ENCODE data around the gene MYO1B.

The MYO1B gene

GRCh38 chr2:191264647-191265081, 19.5 kb downstream of the MYO1B start:
- no peak for DNase-seq

GRCh38 chr2:191265311-191266170, 20.3 kb downstream of the MYO1B start:
- DNase-seq, result peak; percentile 63

- DNase-seq, result no peak
These were observed 21.0 kb downstream of the MYO1B start for GRCh38 chr2:191266201-191266600.

GRCh38 chr2:191268596-191268995, 23.4 kb downstream of the MYO1B start:
- DNase-seq, result no peak

- no peak for DNase-seq
These were observed 25.3 kb downstream of the MYO1B start for GRCh38 chr2:191270306-191271161.

GRCh38 chr2:191272064-191272463, 26.9 kb downstream of the MYO1B start:
- no peak for DNase-seq

- no peak for DNase-seq
These were observed 29.2 kb downstream of the MYO1B start for GRCh38 chr2:191274413-191274815.

GRCh38 chr2:191276792-191277465, 31.7 kb downstream of the MYO1B start:
- no peak for DNase-seq

GRCh38 chr2:191280290-191280689, 35.1 kb downstream of the MYO1B start:
- no peak for DNase-seq

GRCh38 chr2:191280834-191281756, 35.9 kb downstream of the MYO1B start:
- DNase-seq, result no peak

GRCh38 chr2:191285252-191285651, 40.0 kb downstream of the MYO1B start:
- no peak for DNase-seq

- DNase-seq, result no peak
These were observed 42.6 kb downstream of the MYO1B start for GRCh38 chr2:191287820-191288219.

- no peak for DNase-seq
These were observed 43.8 kb downstream of the MYO1B start for GRCh38 chr2:191289049-191289448.

- no peak for DNase-seq
These were observed 46.3 kb downstream of the MYO1B start for GRCh38 chr2:191291471-191291870.

- no peak for DNase-seq
These were observed 47.7 kb downstream of the MYO1B start for GRCh38 chr2:191292869-191293268.

- DNase-seq, result no peak
These were observed 49.9 kb downstream of the MYO1B start for GRCh38 chr2:191295088-191295487.

GRCh38 chr2:191296083-191297006, 51.1 kb downstream of the MYO1B start:
- no peak for DNase-seq

- no peak for DNase-seq
These were observed 51.8 kb downstream of the MYO1B start for GRCh38 chr2:191297033-191297432.

GRCh38 chr2:191298306-191298705, 53.1 kb downstream of the MYO1B start:
- no peak for DNase-seq

GRCh38 chr2:191299010-191299409, 53.8 kb downstream of the MYO1B start:
- DNase-seq, result no peak

- DNase-seq, result no peak
These were observed 54.7 kb downstream of the MYO1B start for GRCh38 chr2:191299866-191300265.

Measured in femur (tissue), 1 donor.